NCI-H1048 (cell line): ENCODE results near the gene KLHL25.

Source experiments
- DNase-seq: peaks from one replicate; lab custom pipeline; 2025; lab: John Stamatoyannopoulos, UW

Gene KLHL25

DNA sequence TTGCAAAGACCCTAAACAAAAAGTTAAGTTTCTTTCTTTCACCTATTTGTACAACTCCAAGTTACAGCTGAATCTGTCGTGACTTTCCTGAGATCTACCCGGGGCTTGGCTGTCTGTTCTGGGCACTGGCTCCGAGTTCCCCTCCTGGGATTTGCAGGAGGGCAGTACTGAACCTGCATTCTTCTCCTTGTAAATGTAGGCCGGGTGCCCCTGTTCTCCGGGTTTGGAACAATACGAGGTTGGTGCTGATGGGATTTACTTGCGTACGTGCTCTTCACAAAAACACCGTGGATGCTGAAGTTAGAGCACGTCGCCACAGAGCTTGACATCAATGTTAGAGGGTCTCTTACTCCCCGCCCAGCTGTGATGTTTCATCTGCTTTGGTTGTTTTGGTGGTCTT is 48.1 kb downstream of the KLHL25 start:
- no peak for DNase-seq

DNA sequence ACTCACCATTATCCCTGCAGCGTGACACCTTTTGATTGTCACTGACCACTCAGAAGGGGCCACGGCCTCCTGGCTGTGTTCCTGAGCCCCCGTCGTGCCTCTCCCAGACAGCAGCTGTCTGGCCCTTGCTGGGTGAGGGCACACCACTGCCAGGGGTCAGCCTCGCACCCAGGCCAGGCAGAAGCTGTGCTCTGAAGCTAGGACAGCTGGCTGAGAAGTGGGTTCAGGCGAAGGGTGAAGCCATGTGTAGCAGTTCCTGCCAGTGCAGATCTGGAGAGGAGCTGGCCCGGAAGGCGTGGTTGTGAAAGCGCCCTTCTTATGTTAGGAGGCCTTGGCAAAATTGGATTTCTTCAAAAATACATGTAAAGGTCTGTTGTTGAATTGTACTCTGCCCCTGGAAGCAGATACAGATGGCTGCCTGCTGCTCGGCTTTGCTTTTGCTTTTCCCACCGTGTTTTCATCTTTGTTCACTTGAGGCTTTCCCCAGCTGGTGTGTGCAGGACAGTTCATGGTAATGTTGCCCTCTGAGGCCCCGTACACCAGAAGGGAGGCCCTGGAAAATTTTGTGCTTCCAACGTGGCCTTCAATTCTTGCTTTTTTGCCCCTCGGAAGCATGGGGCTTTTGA is 49.1 kb downstream of the KLHL25 start:
- DNase-seq, result no peak

DNA sequence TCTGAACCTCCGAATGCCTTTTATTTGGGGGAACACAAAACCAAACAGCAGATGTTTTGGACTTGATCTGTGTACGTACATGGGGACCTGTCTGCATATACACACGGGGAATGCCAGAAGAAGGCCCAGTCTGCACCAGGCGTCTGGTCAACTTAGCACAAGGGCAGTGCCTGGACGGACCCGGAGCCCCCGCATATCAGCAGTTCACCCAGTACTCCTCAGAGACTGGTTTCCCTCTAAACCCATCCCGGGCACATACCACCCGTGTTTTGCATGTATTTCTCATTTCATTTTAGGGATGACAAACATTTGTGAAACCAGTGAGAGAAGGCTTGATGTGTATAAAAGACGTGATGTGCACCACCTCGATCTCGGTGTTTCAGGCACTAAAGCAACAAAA is 49.7 kb downstream of the KLHL25 start:
- DNase-seq, result no peak

DNA sequence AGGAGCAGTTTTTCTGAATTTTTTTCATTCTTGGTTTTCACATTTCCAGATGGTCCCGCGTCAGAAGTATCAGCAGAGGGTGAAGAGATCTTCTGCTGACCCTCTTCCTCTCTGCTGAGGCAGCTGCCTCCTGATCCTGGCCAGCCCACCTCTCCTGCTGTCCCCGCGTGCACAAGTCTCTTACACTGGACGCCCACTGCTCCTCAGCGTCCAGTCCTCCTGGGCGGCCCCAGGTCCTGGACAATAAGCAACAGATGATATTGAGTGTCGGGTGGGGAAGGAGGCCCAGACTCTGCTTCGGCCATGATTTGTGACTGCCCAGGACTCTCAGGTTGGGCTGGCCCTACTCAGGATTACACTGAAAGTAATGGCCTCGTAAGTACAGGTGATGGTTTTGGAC is 50.1 kb downstream of the KLHL25 start:
- no peak for DNase-seq

DNA sequence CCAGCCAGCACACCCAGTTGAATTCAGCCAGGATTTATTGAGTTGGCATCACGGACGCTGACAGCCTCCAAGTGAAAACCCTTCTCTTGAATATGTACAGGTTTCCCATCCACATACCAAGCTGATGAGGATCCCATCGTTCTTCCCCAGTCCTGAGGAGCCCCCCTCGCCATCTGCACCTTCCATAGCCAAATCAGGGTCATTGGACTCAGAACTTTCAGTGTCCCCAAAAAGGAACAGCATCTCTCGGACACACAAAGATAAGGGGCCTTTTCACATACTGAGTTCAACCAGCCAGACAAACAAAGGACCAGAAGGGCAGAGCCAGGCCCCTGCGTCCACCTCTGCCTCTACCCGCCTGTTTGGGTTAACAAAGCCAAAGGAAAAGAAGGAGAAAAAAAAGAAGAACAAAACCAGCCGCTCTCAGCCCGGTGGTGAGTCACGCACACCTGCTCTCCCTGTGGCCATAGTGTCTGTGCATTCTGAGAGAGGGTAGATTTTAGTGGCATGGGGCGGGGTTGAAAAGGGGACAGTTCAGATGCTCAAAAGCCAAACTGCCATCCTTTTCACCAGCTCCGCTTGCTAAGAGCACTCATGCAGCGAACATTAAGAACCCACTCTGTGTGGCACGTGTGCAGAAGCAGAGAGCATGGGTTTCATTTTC is 51.2 kb downstream of the KLHL25 start:
- DNase-seq, result no peak

DNA sequence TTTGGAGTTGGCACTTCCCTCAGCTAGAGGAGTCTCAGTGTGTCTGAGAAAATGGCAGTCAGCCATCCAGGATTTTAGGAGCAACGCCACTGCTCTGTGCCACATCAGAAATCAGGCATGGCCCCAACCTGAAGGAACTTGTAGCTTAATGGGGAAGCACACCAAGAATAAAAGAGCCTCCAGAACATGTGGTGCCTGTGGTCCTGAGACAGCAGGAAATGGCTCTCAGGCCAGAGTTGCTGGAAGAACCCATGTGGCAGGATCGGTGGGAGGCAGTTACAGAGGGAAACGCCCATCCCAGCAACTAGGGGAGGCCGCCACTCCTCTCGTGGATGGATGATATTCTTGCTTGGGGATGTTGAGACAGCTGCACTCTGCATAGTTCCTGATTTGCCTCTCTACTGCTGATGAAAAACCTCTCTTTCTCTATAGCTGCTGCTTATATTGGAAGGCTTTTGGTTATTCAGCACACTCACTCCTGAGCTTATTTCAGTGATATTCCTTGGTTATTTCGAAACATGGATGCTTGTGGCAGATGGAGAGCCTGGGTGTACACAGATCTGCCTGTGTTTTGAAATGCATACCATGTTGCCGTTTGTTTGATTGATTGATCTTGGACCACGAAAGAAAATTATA is 52.4 kb downstream of the KLHL25 start:
- DNase-seq, result no peak

DNA sequence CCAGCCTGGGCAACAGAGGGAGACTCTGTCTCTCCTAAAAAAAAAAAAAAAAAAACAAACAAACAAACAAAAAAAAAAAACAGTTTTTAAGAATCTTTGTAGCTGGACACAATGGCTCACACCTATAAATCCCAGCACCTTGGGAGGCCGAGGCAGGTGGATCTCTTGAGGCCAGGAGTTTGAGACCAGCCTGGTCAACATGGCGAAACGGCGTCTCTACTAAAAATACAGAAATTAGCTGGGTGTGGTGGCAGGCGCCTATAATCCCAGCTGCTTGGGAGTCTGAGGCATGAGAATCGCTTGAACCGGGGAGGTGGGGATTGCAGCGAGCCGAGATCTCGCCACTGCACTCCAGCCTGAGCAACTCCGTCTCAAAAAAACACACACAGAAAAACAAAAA is 53.1 kb downstream of the KLHL25 start:
- no peak for DNase-seq

DNA sequence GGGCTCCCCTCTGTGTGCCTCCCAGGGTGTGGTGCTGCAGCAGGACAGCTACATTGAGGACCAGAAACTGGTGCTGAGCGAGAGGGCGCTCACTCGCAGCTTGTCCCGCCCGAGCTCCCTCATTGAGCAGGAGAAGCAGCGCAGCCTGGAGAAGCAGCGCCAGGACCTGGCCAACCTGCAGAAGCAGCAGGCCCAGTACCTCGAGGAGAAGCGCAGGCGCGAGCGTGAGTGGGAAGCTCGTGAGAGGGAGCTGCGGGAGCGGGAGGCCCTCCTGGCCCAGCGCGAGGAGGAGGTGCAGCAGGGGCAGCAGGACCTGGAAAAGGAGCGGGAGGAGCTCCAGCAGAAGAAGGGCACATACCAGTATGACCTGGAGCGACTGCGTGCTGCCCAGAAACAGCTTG is 53.7 kb downstream of the KLHL25 start:
- DNase-seq, result no peak

DNA sequence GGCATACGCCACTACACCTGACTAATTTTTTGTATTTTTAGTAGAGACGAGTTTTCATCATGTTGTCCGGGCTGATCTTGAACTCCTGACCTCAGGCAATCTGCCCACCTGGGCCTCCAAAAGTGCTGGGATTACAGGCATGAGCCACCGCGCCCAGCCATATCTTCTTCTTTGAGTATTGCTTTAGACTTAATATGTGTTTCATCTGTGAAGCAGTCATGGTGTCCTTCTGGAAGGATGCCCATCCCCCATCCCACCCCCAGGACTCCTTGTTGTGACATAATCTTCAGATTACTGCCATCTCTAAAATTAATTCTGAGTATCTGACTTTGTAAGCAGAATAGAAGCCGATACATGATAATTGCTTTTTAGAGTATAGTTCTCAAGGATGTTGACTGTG is 57.7 kb downstream of the KLHL25 start:
- no peak for DNase-seq

DNA sequence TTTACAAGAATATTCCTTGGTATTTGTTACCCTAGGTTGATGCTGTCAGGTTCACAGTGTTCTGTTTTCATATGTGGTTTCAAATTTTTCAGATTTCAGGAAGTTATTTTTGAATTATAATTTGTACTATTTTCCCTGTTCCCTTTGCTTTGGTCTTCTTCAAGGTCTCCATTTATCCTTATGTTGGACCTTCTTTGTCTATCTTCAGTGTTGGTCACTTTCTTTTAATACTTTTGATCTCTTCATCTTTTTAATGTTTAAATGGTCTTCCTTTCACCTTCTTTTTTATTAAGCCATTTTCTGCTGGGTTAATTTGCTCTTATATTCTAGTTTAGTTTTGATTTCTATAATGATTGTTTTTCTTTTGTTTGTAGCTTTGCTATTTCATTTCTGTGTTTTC is 61.3 kb downstream of the KLHL25 start:
- DNase-seq, result no peak

DNA sequence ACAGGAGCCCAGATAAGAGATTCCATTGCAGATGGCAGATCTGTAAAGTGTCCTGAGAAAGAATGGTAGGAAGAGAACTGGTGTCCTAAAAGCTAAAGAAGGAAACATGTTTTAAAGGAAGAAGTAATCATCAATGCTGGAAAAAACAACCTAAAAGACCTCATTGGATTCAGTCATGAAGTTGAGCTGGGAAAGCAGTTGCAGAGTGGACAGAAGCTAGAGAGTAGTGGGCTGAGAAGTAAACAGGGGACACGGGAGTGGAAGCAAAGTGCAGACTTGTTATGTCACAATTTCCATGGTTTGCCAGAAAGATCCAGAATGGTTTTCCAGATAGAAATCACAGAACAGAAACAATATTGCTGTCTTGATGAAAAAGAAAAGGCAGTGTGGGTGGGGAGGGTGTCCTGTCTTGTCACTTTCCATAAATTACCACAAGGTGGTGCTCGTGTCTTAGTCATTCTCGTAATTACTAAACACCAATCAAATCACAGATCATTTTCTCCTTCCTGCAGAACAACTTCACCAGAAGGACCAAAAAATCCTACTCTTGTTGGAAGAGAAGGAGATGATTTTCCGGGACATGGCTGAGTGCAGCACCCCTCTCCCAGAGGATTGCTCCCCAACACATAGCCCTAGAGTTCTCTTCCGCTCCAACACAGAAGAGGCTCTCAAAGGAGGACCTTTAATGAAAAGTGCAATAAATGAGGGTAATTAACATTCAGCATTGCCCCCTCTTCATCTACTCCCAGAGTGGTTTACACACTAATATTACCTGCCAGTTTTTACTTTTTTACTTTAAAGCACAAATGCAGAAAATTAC is 64.5 kb downstream of the KLHL25 start:
- peak; percentile 31 for DNase-seq

DNA sequence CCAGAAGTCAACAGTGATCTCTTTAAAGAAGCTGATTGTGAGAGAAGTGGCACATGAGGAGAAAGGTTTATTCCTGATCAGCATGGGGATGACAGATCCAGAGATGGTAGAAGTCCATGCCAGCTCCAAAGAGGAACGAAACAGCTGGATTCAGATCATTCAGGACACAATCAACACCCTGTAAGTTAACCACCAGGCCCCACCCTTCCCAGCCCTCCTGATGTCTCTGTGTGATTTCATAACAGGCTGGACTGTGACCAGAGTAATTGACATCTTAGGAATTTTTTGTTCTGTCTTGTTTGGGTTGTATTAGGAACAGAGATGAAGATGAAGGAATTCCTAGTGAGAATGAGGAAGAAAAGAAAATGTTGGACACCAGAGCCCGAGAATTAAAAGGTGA is 67.7 kb downstream of the KLHL25 start:
- DNase-seq, result no peak

DNA sequence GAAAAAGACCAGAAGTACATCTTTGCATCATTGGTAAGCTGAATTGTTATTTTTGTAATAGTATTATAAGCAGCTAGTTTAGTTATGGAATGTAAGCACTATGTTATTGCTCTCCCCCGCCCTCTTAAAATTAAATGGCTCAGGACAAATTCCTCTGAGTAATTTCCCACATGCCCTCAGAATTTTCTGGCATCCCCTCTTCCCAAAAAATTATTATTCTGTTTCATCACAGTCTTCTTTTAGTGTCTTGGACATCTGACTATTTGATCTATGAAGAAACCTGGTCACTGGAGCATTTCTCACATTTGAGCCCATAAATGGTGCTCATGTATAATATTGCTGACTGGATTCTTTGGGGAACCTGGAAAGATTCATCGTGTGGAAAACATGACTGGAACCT is 68.3 kb downstream of the KLHL25 start:
- no peak for DNase-seq

DNA sequence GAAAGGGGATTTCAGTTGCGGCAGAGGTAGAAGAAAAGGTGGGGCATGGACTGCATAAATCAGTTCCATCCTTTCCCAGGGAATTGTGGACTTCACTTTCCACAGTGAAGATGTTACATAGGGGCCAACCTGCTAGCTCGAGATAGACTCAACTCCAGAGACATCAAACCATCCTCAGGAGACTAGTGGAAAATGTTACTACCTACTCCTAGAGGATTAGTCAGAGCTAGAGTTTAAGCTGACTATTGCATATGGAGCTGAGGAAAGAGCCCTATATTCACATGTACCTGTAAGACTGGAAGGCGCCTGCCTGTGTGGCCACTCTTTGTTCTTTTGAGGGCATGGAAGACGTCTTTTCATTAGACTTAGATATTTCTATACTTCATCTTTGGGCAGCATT is 69.2 kb downstream of the KLHL25 start:
- DNase-seq, result no peak

DNA sequence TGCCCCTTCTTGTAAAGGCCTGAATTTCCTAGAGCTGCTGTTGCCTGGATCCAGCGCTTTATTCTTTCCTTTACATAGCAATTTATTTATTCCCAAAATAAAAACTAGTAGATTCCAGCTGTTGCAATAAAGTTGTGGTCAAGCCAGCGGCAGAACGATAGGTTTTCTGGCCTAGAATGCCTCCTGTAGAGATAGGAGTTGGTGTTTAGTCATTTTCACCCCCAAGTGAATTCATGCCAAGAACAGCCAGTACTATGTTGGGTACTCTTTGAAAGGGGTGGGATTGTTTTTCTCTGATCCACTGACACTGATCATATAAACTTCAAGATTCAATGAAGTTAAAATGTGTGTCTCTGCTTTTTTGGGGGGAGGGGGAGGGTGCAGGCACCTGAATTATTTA is 69.7 kb downstream of the KLHL25 start:
- DNase-seq, result no peak

DNA sequence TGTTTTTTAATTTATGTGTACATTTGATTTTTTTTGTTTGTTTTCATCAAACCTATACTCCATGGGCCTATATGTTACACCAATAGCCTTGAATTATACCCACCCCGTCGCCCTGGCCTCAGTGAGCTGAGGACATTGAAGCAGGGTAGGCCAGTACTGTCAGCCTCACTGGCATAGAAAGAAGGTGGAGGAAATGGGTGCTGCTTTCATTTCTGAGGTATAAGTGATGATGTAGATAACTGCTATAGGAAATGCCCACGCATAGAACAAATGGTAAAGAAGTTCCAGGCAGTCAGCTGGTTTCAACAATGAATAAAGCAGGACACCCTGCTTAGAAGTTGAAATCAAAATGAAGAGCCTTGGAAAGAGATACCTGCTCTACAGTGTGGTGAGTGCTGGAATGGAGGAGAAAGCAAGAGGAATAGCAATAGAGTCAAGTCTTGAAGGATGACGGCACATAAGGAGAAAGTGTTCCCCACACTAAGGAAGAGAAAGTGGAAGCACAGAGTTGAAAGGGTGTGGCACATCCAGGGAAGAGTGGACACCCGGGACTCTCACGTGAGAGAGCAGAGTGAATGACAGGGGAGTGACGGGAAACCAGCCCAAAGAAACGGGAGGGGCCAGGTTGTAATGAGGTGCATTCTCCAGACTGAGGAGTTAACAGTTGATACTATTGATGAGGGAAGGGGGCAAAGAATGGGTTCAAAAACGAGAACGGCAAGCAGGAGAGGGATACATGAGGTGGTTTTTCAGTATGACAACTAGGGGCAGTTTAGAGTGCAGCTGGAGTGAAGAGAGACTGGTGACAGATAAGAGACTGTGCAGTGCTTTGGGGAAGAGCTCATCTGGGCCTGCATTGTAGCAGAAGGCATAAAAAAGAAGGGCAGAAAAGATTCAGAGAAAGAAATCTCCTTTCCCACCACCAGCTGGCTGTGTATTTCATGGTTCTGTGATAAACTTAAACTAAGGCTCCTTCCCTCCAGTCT is 70.5 kb downstream of the KLHL25 start:
- no peak for DNase-seq

DNA sequence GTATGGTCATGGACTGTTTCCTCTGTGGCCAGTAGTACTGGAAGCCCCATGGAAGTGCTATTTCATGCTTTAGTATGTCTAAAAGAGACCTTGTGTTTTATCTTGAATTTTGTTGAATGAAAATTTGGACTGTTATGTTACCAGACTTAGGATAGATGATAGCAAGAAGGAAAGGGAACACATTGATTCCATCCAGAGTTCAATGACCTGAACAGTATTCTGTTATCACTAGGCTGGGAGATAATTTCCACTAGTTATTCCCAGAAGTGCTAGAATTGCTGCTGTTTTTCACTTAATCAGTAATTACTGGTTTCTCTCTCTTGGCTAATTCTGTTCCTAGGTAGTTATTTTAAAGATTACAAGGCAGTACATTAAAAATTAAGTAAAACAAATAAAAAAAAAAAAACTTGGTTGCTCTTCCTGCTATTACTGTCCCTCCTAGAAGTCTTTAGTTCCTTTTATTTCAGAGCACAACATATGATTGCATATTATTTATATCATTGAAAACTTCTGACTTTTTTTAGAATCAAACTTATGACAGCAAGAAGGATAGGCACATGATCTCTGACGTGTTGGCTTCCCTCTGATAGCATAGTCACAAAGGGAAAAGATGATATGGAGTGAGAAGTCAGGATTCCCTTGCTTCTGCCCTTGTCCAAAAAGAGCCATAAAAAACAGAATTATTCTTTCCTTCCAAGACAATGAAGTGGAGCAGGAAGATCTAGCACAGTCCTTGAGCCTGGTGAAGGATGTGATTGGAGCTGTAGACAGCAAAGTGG is 72.2 kb downstream of the KLHL25 start:
- DNase-seq, result no peak

DNA sequence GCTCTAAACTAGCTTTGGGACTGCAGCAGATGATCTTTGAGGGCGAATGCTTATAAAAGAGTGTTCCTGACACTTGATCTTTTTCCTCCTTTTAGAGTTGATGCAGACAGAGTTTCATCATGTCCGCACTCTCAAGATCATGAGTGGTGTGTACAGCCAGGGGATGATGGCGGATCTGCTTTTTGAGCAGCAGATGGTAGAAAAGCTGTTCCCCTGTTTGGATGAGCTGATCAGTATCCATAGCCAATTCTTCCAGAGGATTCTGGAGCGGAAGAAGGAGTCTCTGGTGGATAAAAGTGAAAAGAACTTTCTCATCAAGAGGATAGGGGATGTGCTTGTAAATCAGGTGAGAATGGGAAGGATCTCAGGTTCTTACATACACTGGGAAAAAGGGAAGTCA is 75.7 kb downstream of the KLHL25 start:
- no peak for DNase-seq

DNA sequence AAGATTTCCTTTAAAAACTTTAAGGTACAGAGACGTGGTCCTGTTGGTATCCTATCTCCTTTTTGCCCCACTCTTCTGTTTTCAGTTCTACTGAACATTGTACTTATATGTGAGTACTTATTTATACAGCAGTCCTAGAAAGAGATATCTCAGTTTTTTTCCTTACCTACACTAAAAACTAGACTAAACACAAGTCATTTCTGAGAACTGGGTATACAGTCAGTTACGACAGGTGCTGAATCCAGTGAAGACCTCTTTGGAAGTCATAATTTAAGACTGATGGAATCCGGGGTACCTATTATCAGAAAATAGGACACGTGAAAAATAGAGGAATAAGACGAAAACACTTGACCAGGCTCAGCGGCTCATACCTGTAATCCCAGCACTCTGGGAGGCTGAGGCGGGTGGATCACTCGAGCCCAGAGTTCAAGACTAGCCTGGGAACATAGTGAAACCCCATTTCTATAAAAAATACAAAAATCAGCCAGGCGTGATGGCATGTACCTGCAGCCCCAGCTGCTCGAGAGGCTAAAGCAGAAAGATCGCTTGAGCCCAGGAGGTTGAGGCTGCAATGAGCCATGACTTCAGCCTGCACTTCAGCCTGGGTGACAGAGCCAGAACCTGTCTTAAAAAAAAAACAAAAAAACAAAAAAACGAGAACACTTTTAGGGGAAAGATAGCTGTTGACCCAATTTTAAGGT is 76.3 kb downstream of the KLHL25 start:
- DNase-seq, result no peak

DNA sequence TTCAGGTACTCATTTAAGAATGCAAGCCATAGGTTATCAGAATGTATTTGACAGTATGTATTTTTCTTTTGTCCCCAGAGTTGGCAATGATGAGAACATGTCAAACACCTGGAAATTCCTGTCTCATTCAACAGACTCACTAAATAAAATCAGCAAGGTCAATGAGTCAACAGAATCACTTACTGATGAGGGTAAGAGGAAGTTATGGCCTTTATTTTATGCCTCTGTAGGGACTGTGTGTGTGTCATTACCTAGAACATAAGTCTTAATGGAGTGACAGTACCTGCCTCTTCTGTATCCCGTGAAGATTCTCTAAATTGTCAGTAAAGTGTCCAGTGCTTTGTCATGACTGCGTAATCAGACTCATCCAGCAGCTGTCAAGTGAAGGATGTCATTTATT is 77.5 kb downstream of the KLHL25 start:
- no peak for DNase-seq
